ENCODE measurements around the gene ARL11.

The ARL11 gene

GRCh38 chr13:49620170-49620621, 8.1 kb upstream of the ARL11 start:
- no peak for TF ChIP-seq CTCF (conservative IDR thresholded peaks at IDR 0.05; ENCODE audit: low read length)
- DNase-seq (ENCODE audit: low read depth), result no peak
- no peak overlapping the region for H3K4me3 ChIP-seq (ENCODE audit: low read length)

- no peak for DNase-seq (ENCODE audit: low read depth)
- TF ChIP-seq CTCF (conservative IDR thresholded peaks at IDR 0.05; ENCODE audit: low read length), result no peak
- H3K4me3 ChIP-seq (ENCODE audit: low read length), result no peak overlapping the region
These were observed 5.9 kb upstream of the ARL11 start for GRCh38 chr13:49622174-49622946.

GRCh38 chr13:49624229-49624628, 4.1 kb upstream of the ARL11 start:
- TF ChIP-seq CTCF (conservative IDR thresholded peaks at IDR 0.05; ENCODE audit: low read length), result no peak
- DNase-seq (ENCODE audit: low read depth), result no peak
- no peak overlapping the region for H3K4me3 ChIP-seq (ENCODE audit: low read length)

GRCh38 chr13:49625392-49626079, 2.8 kb upstream of the ARL11 start:
- H3K4me3 ChIP-seq (ENCODE audit: low read length), result no peak overlapping the region
- TF ChIP-seq CTCF (conservative IDR thresholded peaks at IDR 0.05; ENCODE audit: low read length), result no peak
- DNase-seq (ENCODE audit: low read depth), result no peak

GRCh38 chr13:49629196-49629938, 1.1 kb downstream of the ARL11 start:
- TF ChIP-seq CTCF (conservative IDR thresholded peaks at IDR 0.05; ENCODE audit: low read length), result no peak
- no peak overlapping the region for H3K4me3 ChIP-seq (ENCODE audit: low read length)

GRCh38 chr13:49629947-49630346, 1.6 kb downstream of the ARL11 start:
- no peak for DNase-seq (ENCODE audit: low read depth)
- H3K4me3 ChIP-seq (ENCODE audit: low read length), result no peak overlapping the region
- TF ChIP-seq CTCF (conservative IDR thresholded peaks at IDR 0.05; ENCODE audit: low read length), result no peak

More at GRCh38 chr13:49629196-49629938, 1.1 kb downstream of the ARL11 start:
- DNase-seq (ENCODE audit: low read depth), result no peak

Data from AG10803 (cell line).